NCI-H2029 treated with DMSO at 0.1 percent for 48 hours (cell line): ENCODE data around the gene SPRR2B.
"Not testable (repeated sequence)": the region's sequence is repeated elsewhere in the genome, so short reads cannot be mapped to it uniquely, and the experiment has no call there.

Experiments
- DNase-seq: peaks from one replicate; lab custom pipeline; 2025; lab: John Stamatoyannopoulos, UW

The SPRR2B gene

DNA sequence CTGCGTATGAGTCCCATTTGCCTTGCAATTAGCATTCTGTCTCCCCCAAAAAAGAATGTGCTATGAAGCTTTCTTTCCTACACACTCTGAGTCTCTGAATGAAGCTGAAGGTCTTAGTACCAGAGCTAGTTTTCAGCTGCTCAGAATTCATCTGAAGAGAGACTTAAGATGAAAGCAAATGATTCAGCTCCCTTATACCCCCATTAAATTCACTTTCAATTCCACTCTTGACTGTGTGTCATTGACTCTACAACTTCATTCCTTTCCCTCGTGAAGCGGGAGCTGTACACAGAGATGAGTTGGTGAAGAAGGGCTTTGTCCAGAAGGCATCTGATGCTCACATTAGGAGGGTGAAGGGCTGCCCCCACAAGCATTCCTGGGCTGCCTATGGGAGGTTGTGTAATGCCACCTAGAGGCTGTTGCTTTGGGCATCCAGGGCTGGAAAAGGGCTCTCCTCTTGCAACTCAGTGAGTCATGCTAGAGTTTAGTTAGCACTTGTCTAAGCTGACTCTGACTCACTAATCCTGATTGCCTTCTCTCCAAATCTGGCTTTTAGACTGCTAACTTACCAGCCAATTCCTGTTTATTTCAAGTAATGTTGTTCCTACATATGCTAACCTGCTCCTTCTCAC is 38.6 kb downstream of the SPRR2B start:
- no peak for DNase-seq

- no peak for DNase-seq
Measured at GRCh38 chr1:153032073-153032472, 39.3 kb downstream of the SPRR2B start.

- no peak for DNase-seq
Measured at GRCh38 chr1:153030895-153031294, 40.5 kb downstream of the SPRR2B start, which contains the start of gene SPRR1B. Gene SPRR1B, plus strand, starts transcription at chr1:153031203. Its CDS starts 1,143 bp downstream, at chr1:153032346.

GRCh38 chr1:153028766-153029165 is 42.6 kb downstream of the SPRR2B start:
- no peak for DNase-seq

- DNase-seq: no peak
Measured at GRCh38 chr1:153025797-153026196, 45.6 kb downstream of the SPRR2B start.

GRCh38 chr1:153024413-153024812 is 47.0 kb downstream of the SPRR2B start:
- no peak for DNase-seq

DNA sequence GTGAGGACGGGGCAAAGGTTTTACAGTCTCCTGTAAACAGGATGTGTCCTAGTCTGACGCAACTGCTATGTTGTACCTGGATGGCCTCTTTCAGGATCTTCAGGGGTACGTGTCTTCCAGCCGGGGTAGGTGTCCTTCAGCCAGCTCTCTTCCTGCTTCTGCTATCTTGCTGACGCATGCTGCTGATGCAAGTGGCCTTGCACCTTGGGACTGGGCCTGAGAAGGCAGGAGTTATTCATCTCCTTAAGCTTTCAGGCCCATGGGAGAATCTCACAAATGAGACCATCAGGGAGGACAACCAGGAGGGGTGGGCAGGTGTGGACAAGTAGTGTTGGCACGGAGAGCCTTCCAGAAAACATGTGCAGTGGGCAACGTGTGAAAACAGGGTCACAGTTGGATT is 48.3 kb downstream of the SPRR2B start:
- no peak for DNase-seq

- not testable (repeated sequence) for DNase-seq
Measured at GRCh38 chr1:153022340-153022739, 49.1 kb downstream of the SPRR2B start.

- DNase-seq: not testable (repeated sequence)
Measured at GRCh38 chr1:153021829-153022228, 49.6 kb downstream of the SPRR2B start.
